Neural progenitor cell (in vitro differentiated cells): ENCODE data around the gene CEACAM3.

Experiments used
- EZH2 ChIP-seq: fragments of 200-600 bp; sonication (generic); IDR thresholded peaks from 2 replicates; pipeline ENCODE4 v1.6.1; 2017; ENCODE audit warnings: antibody characterized with exemption, mild to moderate bottlenecking, moderate library complexity
- TF ChIP-seq, protein P1 (sequence below): fragments of 200-600 bp; sonication (generic); IDR thresholded peaks from 2 replicates; pipeline ENCODE4 v1.5.1; 2017; ENCODE audit warnings: antibody characterized with exemption, mild to moderate bottlenecking

- TF ChIP-seq, protein P1, sequence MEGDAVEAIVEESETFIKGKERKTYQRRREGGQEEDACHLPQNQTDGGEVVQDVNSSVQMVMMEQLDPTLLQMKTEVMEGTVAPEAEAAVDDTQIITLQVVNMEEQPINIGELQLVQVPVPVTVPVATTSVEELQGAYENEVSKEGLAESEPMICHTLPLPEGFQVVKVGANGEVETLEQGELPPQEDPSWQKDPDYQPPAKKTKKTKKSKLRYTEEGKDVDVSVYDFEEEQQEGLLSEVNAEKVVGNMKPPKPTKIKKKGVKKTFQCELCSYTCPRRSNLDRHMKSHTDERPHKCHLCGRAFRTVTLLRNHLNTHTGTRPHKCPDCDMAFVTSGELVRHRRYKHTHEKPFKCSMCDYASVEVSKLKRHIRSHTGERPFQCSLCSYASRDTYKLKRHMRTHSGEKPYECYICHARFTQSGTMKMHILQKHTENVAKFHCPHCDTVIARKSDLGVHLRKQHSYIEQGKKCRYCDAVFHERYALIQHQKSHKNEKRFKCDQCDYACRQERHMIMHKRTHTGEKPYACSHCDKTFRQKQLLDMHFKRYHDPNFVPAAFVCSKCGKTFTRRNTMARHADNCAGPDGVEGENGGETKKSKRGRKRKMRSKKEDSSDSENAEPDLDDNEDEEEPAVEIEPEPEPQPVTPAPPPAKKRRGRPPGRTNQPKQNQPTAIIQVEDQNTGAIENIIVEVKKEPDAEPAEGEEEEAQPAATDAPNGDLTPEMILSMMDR = no peak
- TF ChIP-seq EZH2 = no peak
These were observed 14.6 kb downstream of the CEACAM3 start for GRCh38 chr19:41811036-41811435.
